Subcutaneous adipose tissue (tissue), 4 donors: ENCODE measurements around the gene FGF2. TPM values are rescaled to one million over a fixed set of nuclear protein-coding genes. Genes with fewer than 3 reads are reported as not detected.

Source experiments
- CTCF ChIP-seq: fragments of 450-650 bp; IDR thresholded peaks from one replicate; pipeline ENCODE4 v1.5.1; 2016; ENCODE audit warnings: low read depth, mild to moderate bottlenecking, control low read depth, antibody characterized with exemption, moderate library complexity
- total RNA-seq, 4 donors: library from RNA; depleted of rRNA; stranded (reverse); fragments of >200 nt; gene quantifications; one replicate each; pipeline ENCODE4 v1.1.0, GENCODE V29; 2016

FGF2 gene
- total RNA-seq, 4 donors from 2014 or later = 35.5 to 51.5 (median 44.5) TPM

DNA sequence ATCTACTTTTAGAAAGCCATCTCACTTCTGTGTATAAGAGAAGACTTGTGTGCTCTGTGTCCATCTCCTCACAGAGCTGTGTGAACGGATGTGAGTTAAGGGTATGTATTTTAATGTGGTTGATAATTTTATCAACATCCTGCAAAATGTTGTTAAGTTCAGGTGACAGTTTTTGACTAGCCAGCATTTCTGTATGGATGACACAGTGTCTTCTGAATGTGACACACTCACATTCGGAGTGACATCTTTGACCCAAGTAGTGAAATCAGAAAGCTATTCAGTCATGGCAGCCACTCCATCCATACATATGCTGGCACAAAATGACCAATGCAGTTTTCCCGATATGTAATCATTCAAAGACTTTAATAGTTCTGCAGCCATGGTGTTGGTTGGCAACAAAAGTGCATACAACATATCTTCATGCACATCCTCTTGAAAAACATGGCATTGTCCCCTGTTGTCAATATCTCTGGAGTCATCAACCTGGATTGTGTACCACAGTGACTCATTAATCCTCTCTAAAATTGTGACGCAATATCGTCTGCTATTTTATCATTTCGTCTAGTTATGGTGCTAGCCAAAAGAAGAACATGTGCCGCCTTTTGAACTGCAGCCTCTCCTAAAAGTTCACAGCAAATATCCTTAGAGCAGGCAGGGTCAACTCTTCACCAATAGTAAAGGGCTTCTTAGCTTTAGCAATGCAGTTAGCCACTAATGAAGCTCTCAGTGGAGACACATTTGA lies 6.8 kb upstream of the FGF2 start:
- no peak for TF ChIP-seq CTCF

DNA sequence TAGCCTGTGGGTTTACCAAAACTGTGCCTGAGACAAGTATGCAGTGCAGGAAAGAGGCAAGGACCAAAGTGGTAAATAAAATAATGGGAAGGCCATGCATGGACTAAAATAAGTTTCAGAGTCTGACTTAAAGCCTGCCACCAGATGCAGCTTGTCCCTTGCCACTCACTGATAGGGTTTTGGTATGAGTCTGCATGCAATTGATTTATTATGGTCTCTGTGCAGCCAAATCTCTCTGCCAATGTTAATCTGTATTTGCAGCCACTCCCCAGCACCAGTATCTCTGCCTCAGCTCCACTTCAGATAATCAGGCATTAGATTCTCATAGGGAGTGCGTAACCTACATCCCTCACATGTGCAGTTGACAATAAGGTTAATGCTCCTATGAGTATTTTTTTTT lies 5.5 kb upstream of the FGF2 start:
- no peak for TF ChIP-seq CTCF

DNA sequence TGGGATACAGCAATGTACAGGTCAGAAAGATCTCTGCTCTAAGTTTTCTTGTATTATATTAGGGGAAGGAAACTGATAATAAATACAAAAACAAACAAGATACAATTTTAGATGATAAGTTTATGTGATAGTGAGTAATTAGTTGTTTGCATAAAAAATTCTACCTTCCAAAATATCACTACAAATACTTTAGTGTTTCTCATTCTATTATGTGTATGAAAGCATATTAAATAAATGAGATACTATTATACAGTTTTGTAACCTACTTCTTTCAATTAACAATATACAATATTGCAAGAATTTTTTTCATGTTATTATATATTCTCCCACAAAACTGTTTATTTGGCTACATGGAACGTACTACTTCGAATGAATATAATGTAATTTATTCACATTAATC lies 4.2 kb upstream of the FGF2 start:
- TF ChIP-seq CTCF = no peak

DNA sequence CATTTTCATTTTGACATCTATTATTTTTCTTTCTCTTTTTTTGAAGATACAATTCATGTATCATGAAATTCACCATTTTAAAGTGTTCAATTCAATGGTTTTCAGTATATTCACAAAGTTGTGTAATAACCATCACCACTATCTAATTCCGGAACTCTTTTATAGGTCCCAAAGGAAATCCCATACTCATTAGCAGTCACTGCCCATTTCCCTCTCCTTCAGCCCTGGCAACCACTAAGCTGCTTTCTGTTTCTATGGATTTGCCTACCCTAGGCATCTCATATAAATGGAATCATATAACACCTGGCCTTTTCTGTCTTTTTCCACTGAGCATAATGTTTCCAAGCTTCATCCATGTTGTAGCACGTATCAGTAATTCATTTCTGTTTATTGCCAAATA lies 3.2 kb upstream of the FGF2 start:
- no peak for TF ChIP-seq CTCF

- TF ChIP-seq CTCF = no peak
These were observed 2.0 kb upstream of the FGF2 start for GRCh38 chr4:122824616-122825015.

- no peak for TF ChIP-seq CTCF
These were observed 528 bp upstream of the FGF2 start for GRCh38 chr4:122826079-122826527.

DNA sequence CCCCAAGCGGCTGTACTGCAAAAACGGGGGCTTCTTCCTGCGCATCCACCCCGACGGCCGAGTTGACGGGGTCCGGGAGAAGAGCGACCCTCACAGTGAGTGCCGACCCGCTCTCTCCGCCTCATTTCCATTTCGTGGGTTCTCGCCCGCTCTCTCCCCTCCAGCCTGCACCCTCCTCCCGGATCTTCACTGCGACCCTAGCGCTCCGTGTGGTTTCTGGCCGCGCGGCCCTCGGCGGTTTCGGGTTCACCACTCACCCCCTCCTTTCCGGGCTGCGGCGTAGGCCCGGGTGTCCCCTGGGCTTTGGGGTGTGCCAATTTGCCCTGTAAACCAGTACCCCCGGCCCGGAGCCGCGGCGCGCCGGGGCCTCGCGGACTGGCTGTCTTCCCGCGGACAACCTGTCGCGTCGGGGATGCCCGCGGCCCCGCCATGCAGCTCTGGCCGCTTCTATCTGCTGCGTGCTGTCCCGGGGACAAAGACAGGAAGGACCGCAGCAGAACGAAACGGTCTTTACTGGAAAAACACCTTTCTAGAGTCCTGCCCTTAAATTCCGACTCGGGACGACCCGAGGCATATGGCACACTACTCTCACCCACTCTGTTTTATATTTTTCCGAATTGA lies 737 bp downstream of the FGF2 start:
- no peak for TF ChIP-seq CTCF
